LNCaP clone FGC (cell line): ENCODE data around the gene IRX4.

ENCODE experiments used
- DNase-seq: peaks from one replicate; pipeline ENCODE4 v3.0.0-alpha.2; 2011; ENCODE audit warnings: low read depth
- H3K4me3 ChIP-seq: 2 replicates; pipeline ENCODE4 v1.5.1; 2011; ENCODE audit warnings: mild to moderate bottlenecking, low read depth, low read length, control low read depth
- CTCF ChIP-seq: IDR thresholded peaks from 2 replicates; pipeline ENCODE4 v1.5.1; 2012; ENCODE audit warnings: mild to moderate bottlenecking; ENCODE audit not compliant: control insufficient read depth, insufficient read depth; ENCODE audit errors: extremely low read depth

Gene IRX4

GRCh38 chr5:1834022-1834551 is 48.6 kb downstream of the IRX4 start:
- H3K4me3 ChIP-seq, result no peak overlapping the region
- DNase-seq, result no peak
- TF ChIP-seq CTCF, result no peak

- TF ChIP-seq CTCF, result no peak
- H3K4me3 ChIP-seq, result no peak overlapping the region
Measured at GRCh38 chr5:1833264-1834021, 49.3 kb downstream of the IRX4 start.

GRCh38 chr5:1832511-1833250 is 50.0 kb downstream of the IRX4 start:
- DNase-seq, result no peak
- TF ChIP-seq CTCF, result no peak
- H3K4me3 ChIP-seq, result no peak overlapping the region

More at GRCh38 chr5:1833264-1834021, 49.3 kb downstream of the IRX4 start:
- DNase-seq, result no peak

- no peak overlapping the region for H3K4me3 ChIP-seq
- no peak for TF ChIP-seq CTCF
Measured at GRCh38 chr5:1831677-1832313, 50.9 kb downstream of the IRX4 start.

GRCh38 chr5:1831257-1831656 is 51.5 kb downstream of the IRX4 start:
- TF ChIP-seq CTCF, result no peak
- H3K4me3 ChIP-seq, result no peak overlapping the region
- no peak for DNase-seq

More at GRCh38 chr5:1831677-1832313, 50.9 kb downstream of the IRX4 start:
- DNase-seq, result no peak

- no peak overlapping the region for H3K4me3 ChIP-seq
- DNase-seq, result no peak
- TF ChIP-seq CTCF, result no peak
Measured at GRCh38 chr5:1830571-1831228, 52.0 kb downstream of the IRX4 start.
